BLaER1 (cell line): Measurements from ENCODE around the gene PTGS2.

Experiments used
- H3K27ac ChIP-seq: shearing (Covaris generic); formaldehyde crosslinking; 2 replicates; pipeline ENCODE4 v1.8.1; 2022
- H3K27me3 ChIP-seq: shearing (Covaris generic); formaldehyde crosslinking; 2 replicates; pipeline ENCODE4 v1.8.1; 2022
- H3K36me3 ChIP-seq: shearing (Covaris generic); formaldehyde crosslinking; 2 replicates; pipeline ENCODE4 v1.8.1; 2022
- H3K4me1 ChIP-seq: shearing (Covaris generic); formaldehyde crosslinking; 2 replicates; pipeline ENCODE4 v1.8.1; 2022
- H3K4me2 ChIP-seq: shearing (Covaris generic); formaldehyde crosslinking; 2 replicates; pipeline ENCODE4 v1.8.1; 2022
- H3K4me3 ChIP-seq: shearing (Covaris generic); formaldehyde crosslinking; 2 replicates; pipeline ENCODE4 v1.8.1; 2022
- H3K9ac ChIP-seq: shearing (Covaris generic); formaldehyde crosslinking; 2 replicates; pipeline ENCODE4 v1.8.1; 2022
- H3K9me3 ChIP-seq: shearing (Covaris generic); formaldehyde crosslinking; 2 replicates; pipeline ENCODE4 v1.8.1; 2022
- H4K20me1 ChIP-seq: shearing (Covaris generic); formaldehyde crosslinking; 2 replicates; pipeline ENCODE4 v1.8.1; 2022
- Cebpa-rat ChIP-seq: shearing (Covaris generic); IDR thresholded peaks from 2 replicates; pipeline ENCODE4 v1.8.1; 2022

PTGS2 gene

GRCh38 chr1:186689907-186690306, 9.7 kb upstream of the PTGS2 start:
- Histone ChIP-seq H3K27ac (no peak overlapping the region), H3K9ac (no peak overlapping the region), H4K20me1 (no peaks in the 10 kb centered on the region), H3K4me1 (no peaks in the 10 kb centered on the region), H3K36me3 (no peaks in the 10 kb centered on the region), H3K4me3 (no peak overlapping the region), H3K9me3 (no peaks in the 10 kb centered on the region), H3K27me3 (no peaks in the 10 kb centered on the region), H3K4me2 (no peak overlapping the region)
- TF ChIP-seq Cebpa-rat = no peak

- H3K4me3 ChIP-seq = no peak overlapping the region
- TF ChIP-seq Cebpa-rat = no peak
- H3K4me1 ChIP-seq = no peaks in the 10 kb centered on the region
These were observed 9.2 kb upstream of the PTGS2 start for GRCh38 chr1:186689376-186689775.

GRCh38 chr1:186683652-186684410, 3.6 kb upstream of the PTGS2 start:
- H3K9ac ChIP-seq = no peak overlapping the region
- H3K9me3 ChIP-seq = peaks cover 10% of the 10 kb centered on the region
- H3K4me1 ChIP-seq = no peaks in the 10 kb centered on the region
- TF ChIP-seq Cebpa-rat = no peak
- no peak overlapping the region for H3K4me2 ChIP-seq
- no peak overlapping the region for H3K4me3 ChIP-seq
- no peaks in the 10 kb centered on the region for H3K27me3 ChIP-seq
- H3K27ac ChIP-seq = no peak overlapping the region
- H4K20me1 ChIP-seq = no peaks in the 10 kb centered on the region
- no peaks in the 10 kb centered on the region for H3K36me3 ChIP-seq

More at GRCh38 chr1:186689376-186689775, 9.2 kb upstream of the PTGS2 start:
- Histone ChIP-seq H3K4me2 (no peak overlapping the region), H4K20me1 (no peaks in the 10 kb centered on the region), H3K27me3 (no peaks in the 10 kb centered on the region), H3K27ac (no peak overlapping the region), H3K36me3 (no peaks in the 10 kb centered on the region), H3K9ac (no peak overlapping the region), H3K9me3 (no peaks in the 10 kb centered on the region)

- Histone ChIP-seq H3K9ac (no peak overlapping the region), H4K20me1 (no peaks in the 10 kb centered on the region), H3K27me3 (no peaks in the 10 kb centered on the region), H3K27ac (no peak overlapping the region), H3K9me3 (peaks cover 10% of the 10 kb centered on the region), H3K4me3 (no peak overlapping the region), H3K36me3 (no peaks in the 10 kb centered on the region), H3K4me1 (no peaks in the 10 kb centered on the region), H3K4me2 (no peak overlapping the region)
- no peak for TF ChIP-seq Cebpa-rat
These were observed 2.5 kb upstream of the PTGS2 start for GRCh38 chr1:186682736-186683135.

GRCh38 chr1:186681801-186682200, 1.6 kb upstream of the PTGS2 start:
- no peaks in the 10 kb centered on the region for H3K36me3 ChIP-seq
- no peak overlapping the region for H3K27ac ChIP-seq
- H3K9ac ChIP-seq = no peak overlapping the region
- H3K4me3 ChIP-seq = no peak overlapping the region
- H3K9me3 ChIP-seq = peaks cover 10% of the 10 kb centered on the region
- no peaks in the 10 kb centered on the region for H3K4me1 ChIP-seq
- H4K20me1 ChIP-seq = no peaks in the 10 kb centered on the region
- TF ChIP-seq Cebpa-rat = no peak
- no peak overlapping the region for H3K4me2 ChIP-seq
- no peaks in the 10 kb centered on the region for H3K27me3 ChIP-seq

- Histone ChIP-seq H3K36me3 (no peaks in the 10 kb centered on the region), H3K9me3 (peaks cover 10% of the 10 kb centered on the region), H3K4me2 (no peak overlapping the region), H3K9ac (no peak overlapping the region), H3K4me1 (no peaks in the 10 kb centered on the region), H3K27me3 (no peaks in the 10 kb centered on the region), H4K20me1 (no peaks in the 10 kb centered on the region), H3K27ac (no peak overlapping the region), H3K4me3 (no peak overlapping the region)
- no peak for TF ChIP-seq Cebpa-rat
These were observed 898 bp upstream of the PTGS2 start for GRCh38 chr1:186681121-186681520.

- no peaks in the 10 kb centered on the region for H3K4me1 ChIP-seq
- no peaks in the 10 kb centered on the region for H3K27me3 ChIP-seq
- no peak overlapping the region for H3K4me3 ChIP-seq
- H3K4me2 ChIP-seq = no peak overlapping the region
- no peak overlapping the region for H3K9ac ChIP-seq
- no peaks in the 10 kb centered on the region for H3K36me3 ChIP-seq
- no peaks in the 10 kb centered on the region for H4K20me1 ChIP-seq
- no peak for TF ChIP-seq Cebpa-rat
- peaks cover 10% of the 10 kb centered on the region for H3K9me3 ChIP-seq
- no peak overlapping the region for H3K27ac ChIP-seq
These were observed 339 bp downstream of the PTGS2 start for GRCh38 chr1:186679924-186680244.

DNA sequence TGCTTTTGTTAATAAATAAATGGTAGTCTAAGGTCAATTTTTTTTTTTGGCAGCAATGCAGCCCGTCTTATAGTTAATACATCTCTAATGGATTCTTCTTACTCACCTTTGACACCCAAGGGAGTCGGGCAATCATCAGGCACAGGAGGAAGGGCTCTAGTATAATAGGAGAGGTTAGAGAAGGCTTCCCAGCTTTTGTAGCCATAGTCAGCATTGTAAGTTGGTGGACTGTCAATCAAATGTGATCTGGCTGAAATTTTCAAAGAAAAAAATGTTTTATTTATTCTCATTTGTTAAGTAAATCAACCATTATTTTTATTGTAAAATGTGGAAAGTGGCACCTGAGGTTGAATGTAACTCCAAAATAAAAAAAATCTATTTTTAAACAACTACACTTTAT, 2.1 kb downstream of the PTGS2 start:
- Histone ChIP-seq H3K9me3 (peaks cover 10% of the 10 kb centered on the region), H4K20me1 (no peaks in the 10 kb centered on the region), H3K27me3 (no peaks in the 10 kb centered on the region), H3K4me1 (no peaks in the 10 kb centered on the region), H3K4me3 (no peak overlapping the region), H3K27ac (no peak overlapping the region), H3K4me2 (no peak overlapping the region), H3K9ac (no peak overlapping the region), H3K36me3 (no peaks in the 10 kb centered on the region)
- TF ChIP-seq Cebpa-rat = no peak

- Histone ChIP-seq H3K9me3 (no peaks in the 10 kb centered on the region), H3K4me3 (no peak overlapping the region), H3K4me1 (no peaks in the 10 kb centered on the region), H3K36me3 (no peaks in the 10 kb centered on the region), H3K27me3 (no peaks in the 10 kb centered on the region), H4K20me1 (no peaks in the 10 kb centered on the region), H3K4me2 (no peak overlapping the region), H3K27ac (no peak overlapping the region), H3K9ac (no peak overlapping the region)
- TF ChIP-seq Cebpa-rat = no peak
These were observed 7.6 kb downstream of the PTGS2 start for GRCh38 chr1:186672596-186672995.

- no peak overlapping the region for H3K27ac ChIP-seq
- no peak overlapping the region for H3K4me2 ChIP-seq
- TF ChIP-seq Cebpa-rat = no peak
- H4K20me1 ChIP-seq = no peaks in the 10 kb centered on the region
- H3K9ac ChIP-seq = no peak overlapping the region
- no peaks in the 10 kb centered on the region for H3K9me3 ChIP-seq
- no peaks in the 10 kb centered on the region for H3K27me3 ChIP-seq
- no peak overlapping the region for H3K4me3 ChIP-seq
- no peaks in the 10 kb centered on the region for H3K36me3 ChIP-seq
- H3K4me1 ChIP-seq = no peaks in the 10 kb centered on the region
These were observed 8.1 kb downstream of the PTGS2 start for GRCh38 chr1:186672131-186672530.
